Measurements from ENCODE around the gene RETREG2.

GRCh38 chr2:219169930-219170654, 8.0 kb upstream of the RETREG2 start, which contains the start of gene SLC23A3:
- TF ChIP-seq POLR2A (IDR thresholded peaks at IDR 0.05), result no peak
- TF ChIP-seq, protein P1, sequence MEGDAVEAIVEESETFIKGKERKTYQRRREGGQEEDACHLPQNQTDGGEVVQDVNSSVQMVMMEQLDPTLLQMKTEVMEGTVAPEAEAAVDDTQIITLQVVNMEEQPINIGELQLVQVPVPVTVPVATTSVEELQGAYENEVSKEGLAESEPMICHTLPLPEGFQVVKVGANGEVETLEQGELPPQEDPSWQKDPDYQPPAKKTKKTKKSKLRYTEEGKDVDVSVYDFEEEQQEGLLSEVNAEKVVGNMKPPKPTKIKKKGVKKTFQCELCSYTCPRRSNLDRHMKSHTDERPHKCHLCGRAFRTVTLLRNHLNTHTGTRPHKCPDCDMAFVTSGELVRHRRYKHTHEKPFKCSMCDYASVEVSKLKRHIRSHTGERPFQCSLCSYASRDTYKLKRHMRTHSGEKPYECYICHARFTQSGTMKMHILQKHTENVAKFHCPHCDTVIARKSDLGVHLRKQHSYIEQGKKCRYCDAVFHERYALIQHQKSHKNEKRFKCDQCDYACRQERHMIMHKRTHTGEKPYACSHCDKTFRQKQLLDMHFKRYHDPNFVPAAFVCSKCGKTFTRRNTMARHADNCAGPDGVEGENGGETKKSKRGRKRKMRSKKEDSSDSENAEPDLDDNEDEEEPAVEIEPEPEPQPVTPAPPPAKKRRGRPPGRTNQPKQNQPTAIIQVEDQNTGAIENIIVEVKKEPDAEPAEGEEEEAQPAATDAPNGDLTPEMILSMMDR (IDR thresholded peaks at IDR 0.05), result no peak

Measured in transverse colon (tissue), 3 donors.